Coronary artery (tissue), 2 donors: Measurements from ENCODE around the gene IFNL1.
"Not testable (repeated sequence)": the region's sequence is repeated elsewhere in the genome, so short reads cannot be mapped to it uniquely, and the experiment has no call there.

Experiments used
- DNase-seq: peaks from one replicate; pipeline ENCODE4 v3.0.0-alpha.2; 2017; ENCODE audit warnings: low spot score
- H3K27ac ChIP-seq, 2 donors: fragments of 200-600 bp; sonication (generic); one replicate each; pipeline ENCODE4 v1.5.1; 2016 to 2019
- H3K4me3 ChIP-seq: fragments of 200-600 bp; sonication (generic); 2 replicates; pipeline ENCODE4 v1.5.1; 2016; ENCODE audit warnings: mild to moderate bottlenecking, moderate library complexity
- CTCF ChIP-seq: fragments of 200-600 bp; sonication (generic); IDR thresholded peaks from one replicate; pipeline ENCODE4 v1.5.1; 2019; ENCODE audit warnings: antibody characterized with exemption

The IFNL1 gene

GRCh38 chr19:39334444-39334976 is 38.3 kb downstream of the IFNL1 start:
- no peak for TF ChIP-seq CTCF
- no peak for DNase-seq
- Histone ChIP-seq H3K27ac (peak overlapping the region in 1 of 2 donors; percentile 85), H3K4me3 (no peak overlapping the region)

GRCh38 chr19:39335168-39335548 is 39.0 kb downstream of the IFNL1 start:
- DNase-seq, result no peak
- Histone ChIP-seq H3K27ac (peak overlapping the region; percentile 13 to 85), H3K4me3 (peak overlapping the region; percentile 63)
- no peak for TF ChIP-seq CTCF

DNA sequence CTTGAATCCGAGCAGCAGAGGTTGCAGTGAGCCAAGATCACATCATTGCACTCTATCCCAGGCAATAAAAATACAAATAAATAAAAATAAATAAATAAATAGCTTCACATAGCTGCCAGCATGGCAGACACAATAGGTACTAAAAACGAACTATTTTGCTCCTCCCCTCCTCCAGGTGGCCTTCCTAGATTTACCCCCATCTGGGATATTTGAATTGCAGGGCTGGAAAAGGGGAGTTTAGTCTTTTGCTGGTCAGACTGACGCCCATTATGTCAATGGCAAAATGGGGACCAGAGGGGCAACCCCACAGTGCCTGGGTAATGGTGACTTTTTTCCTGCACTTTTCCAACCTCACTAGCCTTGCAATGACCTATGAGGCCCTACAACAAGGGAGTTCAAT is 40.3 kb downstream of the IFNL1 start:
- no peak overlapping the region for H3K4me3 ChIP-seq
- no peak for TF ChIP-seq CTCF
- no peak for DNase-seq
- peak overlapping the region in 1 of 2 donors; percentile 85 for H3K27ac ChIP-seq

DNA sequence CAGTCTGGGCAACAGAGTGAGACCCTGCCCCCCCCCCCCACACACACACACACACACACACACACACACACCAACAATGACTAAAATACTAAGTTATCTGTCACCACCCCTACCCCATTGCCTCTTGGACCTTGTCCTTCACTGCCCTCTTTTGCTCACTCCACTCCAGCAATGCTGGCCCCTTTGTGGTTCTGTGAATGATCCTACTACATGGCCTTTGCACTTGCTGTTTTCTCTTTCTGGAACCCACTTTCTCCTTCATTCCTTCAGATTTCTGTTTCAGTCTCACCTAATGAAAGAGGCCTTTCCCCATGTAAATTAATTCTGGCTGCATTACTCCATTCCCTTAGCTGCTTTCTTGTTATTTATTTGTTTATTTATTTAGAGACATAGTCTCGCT is 43.5 kb downstream of the IFNL1 start:
- Histone ChIP-seq H3K4me3 (no peak overlapping the region), H3K27ac (no peak overlapping the region)
- no peak for DNase-seq
- no peak for TF ChIP-seq CTCF

- H3K4me3 ChIP-seq, H3K27ac ChIP-seq, DNase-seq: not testable (repeated sequence)
Measured at GRCh38 chr19:39340156-39340555, 43.9 kb downstream of the IFNL1 start.

- peak; percentile 81 for DNase-seq
- H3K4me3 ChIP-seq, result peak overlapping the region; percentile 81
- no peak for TF ChIP-seq CTCF
- H3K27ac ChIP-seq, result peak overlapping the region; percentile 57 to 82
Measured at GRCh38 chr19:39341129-39341718, 45.0 kb downstream of the IFNL1 start.

- TF ChIP-seq CTCF, result peak; percentile 76
- H3K27ac ChIP-seq, result peak within 1 kb of the TSS; percentile 79 to 99
- DNase-seq, result peak; percentile 99
- peak within 1 kb of the TSS; percentile 89 for H3K4me3 ChIP-seq
Measured at GRCh38 chr19:39341719-39342604, 45.8 kb downstream of the IFNL1 start, which contains the start of gene SAMD4B. TSS of gene SAMD4B (plus strand) at chr19:39342421. CDS start at chr19:39356894, 14,473 bp downstream.
